Measurements from ENCODE around the gene PRDX2.
A peak's percentile ranks its signal among the peaks of the same experiment; 100 is the strongest.

Gene PRDX2

GRCh38 chr19:12792051-12792852 is 9.3 kb downstream of the PRDX2 start:
- DNase-seq (ENCODE audit: low read depth), result peak; percentile 75

- DNase-seq (ENCODE audit: low read depth), result peak; percentile 97
Measured at GRCh38 chr19:12791345-12792050, 10.1 kb downstream of the PRDX2 start, which contains the start of gene JUNB. Gene JUNB (plus strand): TSS chr19:12791486. CDS start chr19:12791772, 286 bp downstream.

DNA sequence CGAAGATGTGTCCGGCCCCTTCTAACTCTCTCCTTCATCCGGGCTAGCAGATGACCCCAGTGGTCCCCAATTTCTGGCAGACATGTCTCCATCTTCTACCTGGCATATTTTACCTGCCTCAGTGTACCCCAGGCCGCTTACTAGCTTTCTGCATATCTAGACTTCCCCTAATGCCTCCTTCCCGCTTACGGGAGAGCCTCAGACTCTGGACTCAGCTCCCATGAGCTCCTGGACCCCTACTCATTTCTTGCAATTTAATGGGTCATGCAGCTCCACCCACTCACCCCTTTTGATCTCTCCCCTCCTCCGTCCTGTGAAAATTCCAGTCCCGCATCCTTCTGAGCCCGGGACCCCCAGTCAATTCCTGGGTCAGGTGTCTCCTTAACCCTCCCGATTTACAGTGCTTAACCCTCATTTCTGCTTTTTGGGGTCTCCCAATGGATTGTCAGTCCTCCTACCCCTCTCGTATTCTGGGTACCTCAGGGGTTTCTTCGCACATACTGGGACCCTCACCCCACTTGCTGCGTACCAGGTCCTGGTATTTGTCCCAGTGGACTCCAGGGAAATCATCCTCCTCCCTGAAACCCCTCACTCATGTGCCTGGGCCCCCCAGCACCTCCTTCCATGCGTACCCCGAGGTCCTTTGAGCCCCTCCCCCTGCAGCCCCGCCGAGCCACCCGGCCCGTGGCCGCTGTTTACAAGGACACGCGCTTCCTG is 10.8 kb downstream of the PRDX2 start:
- no peak for DNase-seq (ENCODE audit: low read depth)

DNA sequence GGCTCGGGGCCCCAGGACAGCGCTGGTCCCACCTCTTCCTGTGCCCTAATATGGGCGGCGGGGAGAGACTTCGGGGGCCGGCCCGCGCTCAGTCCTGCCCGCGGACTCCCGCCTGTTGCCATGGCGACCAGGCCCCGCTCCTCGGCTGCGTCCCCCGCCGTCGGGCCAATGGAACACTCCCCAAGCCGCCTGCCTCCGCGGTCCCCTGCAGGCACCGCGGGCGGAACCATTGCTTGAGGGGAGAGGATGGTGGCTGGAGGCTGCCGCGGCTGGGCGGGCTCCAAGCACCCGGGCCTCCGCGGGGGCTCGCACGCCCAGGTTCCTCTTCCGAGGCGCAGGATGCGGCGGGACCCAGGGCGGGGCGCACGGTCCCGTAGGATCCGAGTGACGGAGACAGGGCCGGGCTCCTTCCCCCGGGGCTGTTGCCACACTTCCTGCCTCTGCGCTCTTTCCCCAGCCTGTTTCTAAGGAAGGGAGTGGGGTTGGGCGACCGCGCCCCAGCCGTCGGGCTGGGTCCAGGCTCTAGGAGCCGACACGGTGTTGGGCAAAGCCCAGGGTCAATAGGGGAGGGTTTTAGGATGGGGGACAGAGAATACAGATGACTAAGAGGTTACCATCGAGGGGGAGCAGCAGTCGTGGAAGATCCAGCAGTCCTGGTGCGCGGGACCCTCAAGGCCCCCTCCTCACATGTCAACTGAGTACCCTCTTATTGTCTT is 11.5 kb downstream of the PRDX2 start:
- DNase-seq (ENCODE audit: low read depth), result peak; percentile 98

DNA sequence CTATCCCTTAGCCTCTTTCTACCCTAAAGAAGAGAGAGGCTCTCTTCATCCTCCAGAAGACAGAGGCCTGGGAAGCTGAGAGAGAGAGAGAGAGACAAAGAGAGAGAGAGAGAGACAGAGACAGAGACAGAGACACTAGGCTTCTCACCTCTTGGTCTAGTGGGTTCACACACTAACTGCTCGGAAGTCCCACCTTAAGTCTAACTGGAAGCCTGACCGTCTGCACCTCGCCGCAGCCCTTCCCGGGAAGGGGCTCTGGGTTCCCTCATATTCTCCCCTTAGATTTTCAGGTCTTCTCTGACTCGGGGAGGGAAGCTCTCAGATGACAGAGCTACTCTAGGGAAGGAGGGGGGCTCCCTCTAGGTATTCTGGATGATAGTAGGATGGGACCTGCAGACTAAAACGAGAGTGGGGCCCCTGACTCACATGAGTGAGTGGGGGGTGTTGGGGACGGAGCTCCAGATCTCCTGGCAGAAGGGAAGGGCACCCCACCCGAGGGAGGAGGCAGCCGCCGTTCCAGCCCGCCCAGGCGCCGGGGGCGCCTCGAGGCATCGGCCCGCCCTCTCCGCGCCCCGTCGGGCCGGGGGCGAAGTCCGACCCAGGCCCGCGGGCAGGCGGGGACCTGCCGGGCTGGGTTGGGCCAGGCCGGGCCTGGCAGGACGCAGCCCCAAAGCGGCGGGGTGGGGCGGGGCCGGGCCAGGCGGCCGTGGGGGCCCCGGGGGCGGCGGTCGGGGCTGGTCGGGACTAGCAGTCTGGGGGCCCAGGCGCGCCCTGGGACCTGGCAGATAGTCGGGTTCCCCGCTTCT is 12.3 kb downstream of the PRDX2 start:
- no peak for DNase-seq (ENCODE audit: low read depth)

DNA sequence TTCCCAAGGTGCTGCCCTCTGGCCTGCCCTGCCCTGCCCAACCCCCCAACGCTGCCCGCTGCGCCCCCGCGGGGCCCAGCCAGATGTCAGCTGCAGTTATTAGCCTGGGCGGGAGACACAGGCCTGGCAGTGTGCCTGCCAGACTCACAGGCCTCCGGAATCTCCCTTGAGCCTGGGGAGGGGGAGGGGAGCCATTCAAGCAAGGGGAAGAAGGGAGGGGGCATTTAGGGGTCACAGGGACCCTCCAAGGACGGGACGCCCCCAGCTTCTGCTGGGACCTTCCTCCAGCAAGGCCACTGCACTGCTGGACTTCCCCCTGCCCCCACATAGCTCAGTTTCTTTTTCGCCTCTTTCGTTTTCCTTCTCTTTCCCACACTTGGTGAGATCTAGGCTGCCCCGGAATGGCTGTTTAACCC is 12.9 kb downstream of the PRDX2 start:
- DNase-seq (ENCODE audit: low read depth), result no peak

DNA sequence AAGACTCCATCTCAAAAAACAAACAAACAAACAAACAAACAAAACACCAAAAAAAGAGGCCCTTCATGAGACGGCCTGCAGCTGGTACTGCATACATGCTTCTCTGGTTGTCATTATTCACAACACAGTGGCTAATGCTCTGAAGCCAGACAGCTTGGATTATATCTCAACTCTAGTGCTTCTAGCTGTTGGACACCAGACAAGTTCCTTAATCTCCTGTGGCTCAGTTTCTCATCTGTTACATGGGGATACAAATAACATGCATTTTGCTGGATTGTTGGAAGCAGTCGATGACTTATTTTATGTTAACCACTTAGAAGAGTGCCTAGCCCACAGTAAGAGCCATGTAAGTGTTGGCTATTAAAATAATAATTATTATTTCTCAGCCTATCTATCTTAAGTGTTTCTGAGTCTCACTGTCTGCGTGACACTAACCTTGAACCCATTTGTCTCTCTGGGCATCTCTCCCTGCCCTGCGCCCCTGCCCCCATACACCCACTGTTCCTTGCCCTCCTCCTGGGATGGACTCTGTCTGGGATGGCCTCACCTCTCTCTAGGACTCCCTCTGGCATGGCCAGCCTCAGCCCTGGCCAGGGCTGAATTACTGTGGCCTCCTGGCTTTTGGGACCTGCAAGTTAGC is 13.4 kb downstream of the PRDX2 start:
- DNase-seq (ENCODE audit: low read depth), result no peak

- DNase-seq (ENCODE audit: low read depth), result no peak
Measured at GRCh38 chr19:12787458-12787857, 14.1 kb downstream of the PRDX2 start.

GRCh38 chr19:12786952-12787351 is 14.6 kb downstream of the PRDX2 start:
- DNase-seq (ENCODE audit: low read depth), result no peak

GRCh38 chr19:12786141-12786870 is 15.3 kb downstream of the PRDX2 start:
- DNase-seq (ENCODE audit: low read depth), result no peak

DNA sequence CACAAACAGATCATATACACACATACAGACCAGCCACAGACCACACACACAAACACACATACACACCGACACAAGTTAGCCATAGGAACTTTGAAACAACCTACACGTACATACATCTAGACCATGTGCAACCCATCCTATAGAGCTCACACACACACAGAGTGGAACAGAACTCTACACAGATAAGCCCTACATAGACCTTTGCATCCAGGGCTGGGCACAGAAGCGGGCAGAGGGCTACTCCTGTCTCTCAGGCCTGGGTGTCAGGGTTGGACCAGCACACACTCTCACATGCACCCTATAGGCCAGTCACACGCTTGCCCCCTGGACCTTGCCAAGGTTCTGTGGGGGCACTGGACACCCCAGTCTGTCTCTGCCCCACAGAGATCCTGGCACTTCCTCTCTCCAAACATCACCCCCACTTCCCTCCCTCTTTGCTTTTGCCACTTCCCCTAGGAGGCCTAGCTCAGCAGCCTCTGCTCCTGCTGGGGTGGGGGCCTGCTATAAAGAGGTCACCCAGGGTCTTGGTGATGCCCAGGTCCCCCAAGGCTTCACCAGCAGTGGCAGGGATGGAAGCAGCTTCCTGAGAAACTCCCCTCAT is 16.1 kb downstream of the PRDX2 start:
- DNase-seq (ENCODE audit: low read depth), result no peak

GRCh38 chr19:12784871-12785430 is 16.6 kb downstream of the PRDX2 start:
- DNase-seq (ENCODE audit: low read depth), result no peak

DNA sequence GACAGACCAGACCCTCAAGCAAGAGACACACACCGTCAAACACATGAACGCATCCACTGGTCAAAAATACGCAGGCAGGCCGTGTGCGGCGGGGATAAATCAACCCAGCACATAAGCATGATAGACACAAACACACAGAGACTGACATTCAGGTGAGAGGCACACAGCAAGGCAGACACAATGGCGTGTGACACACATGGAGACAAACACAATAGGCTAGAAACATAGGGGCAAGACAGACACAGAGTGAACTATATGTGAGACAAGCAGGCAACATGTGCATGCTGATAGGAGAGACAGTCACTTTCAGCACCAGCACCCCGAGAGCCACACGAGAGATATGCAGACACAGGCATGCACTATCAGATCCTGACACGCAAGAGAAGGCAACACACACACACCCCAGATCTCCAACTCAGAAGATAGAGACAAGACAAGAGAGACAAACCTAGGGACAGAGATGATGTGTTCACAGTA is 17.2 kb downstream of the PRDX2 start:
- DNase-seq (ENCODE audit: low read depth), result no peak

GRCh38 chr19:12783849-12784393 is 17.7 kb downstream of the PRDX2 start:
- no peak for DNase-seq (ENCODE audit: low read depth)

DNA sequence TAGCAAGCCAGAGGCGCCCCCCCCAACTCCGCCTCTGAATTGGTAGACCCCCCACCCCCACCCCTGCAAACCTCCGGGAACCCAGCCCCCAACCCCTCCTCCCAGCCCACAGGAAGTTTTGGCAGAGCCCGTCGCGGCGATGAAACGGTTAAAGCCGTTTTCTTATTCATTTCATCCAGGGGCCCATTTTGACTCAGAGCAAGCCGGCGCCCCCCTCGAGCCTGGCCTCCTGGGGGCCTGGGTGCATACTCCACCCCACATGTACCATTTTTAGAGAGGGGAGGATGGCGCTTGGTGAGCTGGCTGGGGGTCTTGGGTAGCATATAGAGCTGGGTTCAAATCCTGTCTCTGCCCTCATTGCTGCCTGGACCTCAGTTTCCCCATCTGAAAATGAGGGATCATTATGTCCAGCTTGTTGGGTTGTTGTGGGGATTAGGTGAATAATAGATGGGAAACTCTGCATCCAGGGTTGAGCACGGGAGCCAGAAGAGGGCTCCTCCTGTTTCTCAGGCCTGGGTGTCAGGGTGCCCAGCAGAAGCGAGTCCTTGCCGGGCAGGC is 18.2 kb downstream of the PRDX2 start:
- no peak for DNase-seq (ENCODE audit: low read depth)

GRCh38 chr19:12782424-12783290 is 18.9 kb downstream of the PRDX2 start:
- DNase-seq (ENCODE audit: low read depth), result peak; percentile 89

DNA sequence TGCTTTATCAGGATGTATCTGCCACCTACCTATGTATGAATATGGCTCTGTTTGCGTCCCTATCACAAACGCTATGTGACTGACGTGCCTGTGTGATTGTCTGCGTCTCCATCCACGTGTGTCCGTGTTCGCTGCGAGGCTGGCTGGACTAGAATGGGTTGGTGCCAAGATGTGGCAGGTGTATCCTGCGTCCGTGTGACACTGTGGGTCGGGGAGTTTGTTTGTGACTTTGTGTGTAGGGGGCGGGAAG is 19.5 kb downstream of the PRDX2 start:
- DNase-seq (ENCODE audit: low read depth), result no peak

Measured in activated T-cell treated with anti-CD3 and anti-CD28 coated beads for 48 hours (primary cell).